HUES48 (cell line): ENCODE measurements around the gene YBX1.

Experiments
- H3K27ac ChIP-seq: one replicate; pipeline ENCODE4 v1.7.0; 2013; ENCODE audit warnings: low read depth, low read length, inconsistent platforms
- H3K27me3 ChIP-seq: 2 replicates; pipeline ENCODE4 v1.6.1; 2013; ENCODE audit warnings: mild to moderate bottlenecking, low read length; ENCODE audit not compliant: control insufficient read depth, insufficient read depth
- H3K36me3 ChIP-seq: 2 replicates; pipeline ENCODE4 v1.6.1; 2013; ENCODE audit warnings: low read length; ENCODE audit not compliant: control insufficient read depth, insufficient read depth
- H3K4me1 ChIP-seq: 2 replicates; pipeline ENCODE4 v1.6.1; 2013; ENCODE audit warnings: mild to moderate bottlenecking, low read length; ENCODE audit not compliant: control insufficient read depth, insufficient read depth
- H3K4me3 ChIP-seq: 2 replicates; pipeline ENCODE4 v1.5.1; 2013; ENCODE audit warnings: mild to moderate bottlenecking, low read depth, low read length
- H3K9ac ChIP-seq: 2 replicates; pipeline ENCODE4 v1.6.1; 2013; ENCODE audit warnings: mild to moderate bottlenecking, low read depth, low read length, moderate library complexity
- H3K9me3 ChIP-seq: 2 replicates; pipeline ENCODE4 v1.6.1; 2013; ENCODE audit warnings: low read length; ENCODE audit not compliant: control insufficient read depth, insufficient read depth

YBX1 gene

DNA sequence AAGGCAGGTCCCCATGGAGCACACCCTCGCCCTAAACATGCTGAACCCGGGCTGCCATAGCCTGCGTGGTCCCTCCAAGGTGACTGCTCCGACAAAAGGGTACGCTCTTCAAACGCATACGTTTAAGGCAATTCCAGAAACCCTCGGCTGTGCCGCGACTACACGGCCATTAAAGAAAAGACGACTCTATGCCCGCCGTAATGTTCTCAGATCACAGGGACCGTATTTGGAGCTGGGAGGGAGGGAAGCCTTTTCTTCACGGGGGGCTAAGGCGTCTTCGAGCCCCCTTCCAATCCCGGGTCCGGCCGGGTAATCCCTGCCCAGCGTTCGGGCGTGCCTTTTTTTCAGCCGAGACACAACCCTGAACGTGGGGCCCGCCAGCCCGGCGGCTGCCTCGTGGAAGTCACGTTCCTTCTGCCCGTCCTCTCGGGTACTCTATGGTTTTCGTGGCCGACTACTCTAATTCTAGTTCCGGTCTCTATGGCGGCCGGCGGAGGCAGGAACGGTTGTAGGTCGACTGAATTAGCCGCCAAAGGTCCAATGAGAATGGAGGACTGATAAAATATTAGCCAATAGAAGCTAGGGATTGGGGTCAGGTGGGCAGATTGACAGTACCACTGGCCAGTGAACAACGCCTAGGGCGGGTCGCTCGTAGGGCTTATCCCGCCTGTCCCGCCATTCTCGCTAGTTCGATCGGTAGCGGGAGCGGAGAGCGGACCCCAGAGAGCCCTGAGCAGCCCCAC is at the start of gene YBX1:
Gene YBX1, plus strand, starts transcription at position 678 of the 743 bp plus-strand sequence. CDS start 148 bp downstream, outside the sequence.
- peak within 1 kb of the TSS; percentile 94 for H3K27ac ChIP-seq
- peak within 1 kb of the TSS; percentile 95 for H3K9ac ChIP-seq
- H3K4me3 ChIP-seq, result peak within 1 kb of the TSS; percentile 89
- peaks cover 36% of the 10 kb centered on the region for H3K36me3 ChIP-seq
- peaks cover 20% of the 10 kb centered on the region for H3K4me1 ChIP-seq
- no peaks in the 10 kb centered on the region for H3K27me3 ChIP-seq
- no peaks in the 10 kb centered on the region for H3K9me3 ChIP-seq

DNA sequence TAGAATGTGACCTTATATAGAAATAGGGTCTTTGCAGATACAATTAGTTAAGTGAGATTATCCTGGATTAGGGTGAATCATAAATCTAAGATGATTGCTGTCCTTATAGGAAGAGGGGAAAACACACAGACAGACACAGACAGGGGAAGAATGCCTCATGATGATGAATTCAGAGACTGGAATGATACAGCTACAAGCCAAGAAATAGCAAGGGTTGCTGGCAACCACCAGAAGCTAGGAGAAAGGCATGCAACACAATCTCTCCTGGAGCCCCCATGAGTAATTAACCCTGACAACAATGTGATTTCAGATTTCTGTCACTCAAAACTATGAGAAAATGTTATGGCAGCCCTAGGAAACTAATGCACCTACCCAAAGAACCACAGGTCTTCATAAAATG is 43.1 kb upstream of the YBX1 start:
- H3K36me3 ChIP-seq, result no peaks in the 10 kb centered on the region
- H3K4me3 ChIP-seq, result no peak overlapping the region
- no peaks in the 10 kb centered on the region for H3K9me3 ChIP-seq
- no peaks in the 10 kb centered on the region for H3K4me1 ChIP-seq
- H3K9ac ChIP-seq, result no peak overlapping the region
- H3K27ac ChIP-seq, result no peak overlapping the region
- H3K27me3 ChIP-seq, result no peaks in the 10 kb centered on the region

DNA sequence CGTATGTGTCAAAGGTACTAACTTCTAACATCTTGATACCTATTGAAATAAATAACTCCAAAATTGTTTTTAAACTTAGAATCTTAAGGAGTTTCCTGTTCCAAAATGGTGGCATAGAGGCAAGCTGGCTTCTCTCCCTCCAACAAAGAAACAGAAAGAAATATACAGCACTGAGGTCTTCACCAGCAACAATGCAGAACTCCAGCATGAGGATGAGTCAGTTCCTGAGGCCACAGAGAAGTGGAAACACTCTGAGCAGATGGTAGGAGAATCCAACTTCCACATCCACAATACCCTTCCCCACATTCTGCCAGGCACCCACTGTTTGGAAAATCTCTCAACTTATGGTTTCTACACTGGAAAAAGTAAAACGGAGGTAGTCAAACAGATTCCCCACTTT is 36.2 kb upstream of the YBX1 start:
- no peak overlapping the region for H3K27ac ChIP-seq

DNA sequence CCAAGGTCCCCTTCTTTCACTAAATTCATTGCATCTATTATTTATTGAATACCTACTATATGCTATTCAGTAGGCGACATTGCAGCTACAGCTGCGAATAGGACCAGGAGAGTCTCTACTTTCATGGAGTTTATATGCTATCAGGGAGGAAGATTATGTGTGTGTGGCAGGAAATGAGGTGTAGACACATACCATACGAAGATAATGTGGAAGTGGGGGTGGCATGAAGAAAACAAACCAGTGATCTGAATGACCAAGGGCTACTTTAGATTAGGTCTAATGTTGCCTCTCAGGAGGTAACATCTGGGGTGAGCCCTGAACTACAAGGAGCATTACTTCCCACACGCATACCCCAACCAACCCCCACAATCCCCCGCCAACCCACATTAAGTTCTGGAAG is 25.0 kb upstream of the YBX1 start:
- H3K27ac ChIP-seq, result no peak overlapping the region
- no peak overlapping the region for H3K9ac ChIP-seq
- H3K4me1 ChIP-seq, result peaks cover 5% of the 10 kb centered on the region; the same call in 1 of the 2 replicates
- H3K4me3 ChIP-seq, result no peak overlapping the region
- peaks cover under 1% of the 10 kb centered on the region; the same call in 1 of the 2 replicates for H3K27me3 ChIP-seq
- H3K9me3 ChIP-seq, result no peaks in the 10 kb centered on the region
- H3K36me3 ChIP-seq, result peaks cover 25% of the 10 kb centered on the region

More for the DNA sequence above, 36.2 kb upstream of the YBX1 start:
- Histone ChIP-seq H3K9me3 (no peaks in the 10 kb centered on the region), H3K9ac (no peak overlapping the region), H3K4me1 (no peaks in the 10 kb centered on the region), H3K27me3 (no peaks in the 10 kb centered on the region), H3K4me3 (no peak overlapping the region), H3K36me3 (no peaks in the 10 kb centered on the region)

DNA sequence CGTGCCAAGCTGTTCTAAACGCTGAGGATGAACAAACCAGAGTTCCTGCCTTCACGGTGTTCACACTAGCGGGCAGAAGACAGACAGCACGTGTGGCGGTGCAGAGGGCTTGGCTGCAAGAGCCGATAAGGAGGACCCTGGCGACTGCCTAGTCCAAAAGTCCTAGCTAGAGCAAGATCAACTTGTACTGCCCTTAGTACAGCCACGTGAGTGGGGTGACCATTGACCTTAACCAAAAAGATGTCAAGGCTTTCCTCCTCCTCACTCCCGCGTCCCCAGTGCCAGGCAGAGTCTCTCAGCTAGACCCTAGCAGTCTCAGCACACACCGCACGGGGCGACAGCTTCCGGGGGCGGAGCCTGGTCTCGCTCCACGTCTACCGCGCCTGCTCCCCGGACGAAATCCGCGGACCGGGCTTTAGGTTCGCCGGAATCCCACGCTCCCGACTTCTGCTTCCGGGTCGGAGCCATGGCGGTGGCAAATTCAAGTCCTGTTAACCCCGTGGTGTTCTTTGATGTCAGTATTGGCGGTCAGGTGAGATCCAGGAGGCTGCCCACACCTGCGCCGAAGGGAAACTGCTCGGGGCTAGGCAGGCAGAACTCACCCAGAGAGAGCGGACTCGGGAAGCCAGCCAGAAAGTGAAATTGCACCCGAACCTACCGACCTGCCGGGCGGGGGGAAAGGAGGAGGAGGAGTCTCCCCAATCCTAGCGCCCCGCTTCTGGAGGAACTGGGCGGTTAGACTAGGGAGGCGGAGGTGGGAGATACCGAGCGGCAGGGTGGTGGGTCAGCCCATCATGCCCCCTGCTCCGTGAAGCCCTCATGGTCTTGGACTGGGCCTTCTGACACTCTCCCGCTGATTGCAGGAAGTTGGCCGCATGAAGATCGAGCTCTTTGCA is 24.0 kb upstream of the YBX1 start, which contains the start of gene PPIH:
Gene PPIH, plus strand, starts transcription at position 443 of the 896 bp plus-strand sequence. Its CDS starts 24 bp downstream, at position 467.
- H3K27me3 ChIP-seq, result no peaks in the 10 kb centered on the region
- H3K36me3 ChIP-seq, result peaks cover 35% of the 10 kb centered on the region
- H3K4me1 ChIP-seq, result peaks cover 5% of the 10 kb centered on the region; the same call in 1 of the 2 replicates
- peak within 1 kb of the TSS; percentile 55 for H3K9ac ChIP-seq
- H3K9me3 ChIP-seq, result no peaks in the 10 kb centered on the region
- peak within 1 kb of the TSS; percentile 68 for H3K4me3 ChIP-seq
- peak within 1 kb of the TSS; percentile 77 for H3K27ac ChIP-seq

DNA sequence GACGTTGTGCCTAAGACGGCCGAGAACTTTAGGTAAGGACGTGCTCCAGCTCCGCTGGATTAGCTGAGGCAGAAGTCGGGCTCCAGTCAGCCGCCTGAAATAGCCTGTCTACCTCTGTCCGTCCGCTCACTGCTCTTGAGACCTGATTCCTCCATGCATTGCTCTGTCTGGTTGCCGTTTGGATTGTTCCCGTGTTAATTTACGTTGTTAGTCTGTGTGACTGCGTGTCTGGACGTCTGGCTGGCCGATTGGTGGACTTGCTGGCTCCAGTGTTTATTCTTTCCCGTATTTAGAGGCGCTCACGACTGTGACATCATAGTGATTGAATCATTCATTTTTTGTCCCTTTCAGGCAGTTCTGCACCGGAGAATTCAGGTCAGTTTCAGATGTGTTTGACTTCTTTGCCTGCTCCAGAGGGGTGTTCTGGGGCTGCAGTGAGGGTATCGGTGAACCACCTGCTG is 23.3 kb upstream of the YBX1 start:
- Histone ChIP-seq H3K36me3 (peaks cover 42% of the 10 kb centered on the region), H3K4me1 (peaks cover 5% of the 10 kb centered on the region; the same call in 1 of the 2 replicates), H3K9ac (peak overlapping the region; percentile 55), H3K4me3 (peak overlapping the region; percentile 68), H3K9me3 (no peaks in the 10 kb centered on the region), H3K27me3 (no peaks in the 10 kb centered on the region), H3K27ac (peak overlapping the region; percentile 77)

DNA sequence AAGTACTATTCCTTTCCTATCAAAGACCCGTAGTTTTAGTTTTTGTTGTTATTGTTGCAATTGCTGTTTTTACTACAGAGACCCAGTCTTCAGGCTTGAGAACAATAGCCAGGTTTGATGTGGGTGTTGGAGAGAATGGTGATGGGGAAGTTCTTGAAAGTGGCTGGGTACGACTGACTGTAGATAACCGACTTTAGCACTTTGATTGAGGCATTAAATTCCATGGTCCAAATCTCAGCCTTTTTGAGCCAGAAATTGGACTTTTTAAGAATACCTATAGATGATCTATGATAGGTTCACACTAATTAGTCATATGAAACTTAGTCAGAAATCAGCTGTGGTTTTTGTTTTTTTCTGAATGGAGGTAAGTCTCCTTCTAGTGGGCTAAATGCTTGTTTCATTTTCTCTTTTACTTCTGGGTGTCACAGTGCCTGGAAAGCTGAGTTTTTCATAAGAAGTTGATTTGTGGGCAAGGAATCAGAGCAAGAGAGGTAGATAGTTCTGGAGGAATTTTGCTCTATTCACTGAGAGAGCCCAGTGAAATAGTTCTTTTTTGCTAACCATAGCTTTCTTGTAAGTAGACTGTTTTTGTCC is 21.2 kb upstream of the YBX1 start:
- no peaks in the 10 kb centered on the region for H3K9me3 ChIP-seq
- H3K36me3 ChIP-seq, result peaks cover 62% of the 10 kb centered on the region
- no peaks in the 10 kb centered on the region for H3K27me3 ChIP-seq
- H3K4me1 ChIP-seq, result peaks cover 5% of the 10 kb centered on the region; the same call in 1 of the 2 replicates
- H3K4me3 ChIP-seq, result no peak overlapping the region
- no peak overlapping the region for H3K27ac ChIP-seq
- H3K9ac ChIP-seq, result no peak overlapping the region

DNA sequence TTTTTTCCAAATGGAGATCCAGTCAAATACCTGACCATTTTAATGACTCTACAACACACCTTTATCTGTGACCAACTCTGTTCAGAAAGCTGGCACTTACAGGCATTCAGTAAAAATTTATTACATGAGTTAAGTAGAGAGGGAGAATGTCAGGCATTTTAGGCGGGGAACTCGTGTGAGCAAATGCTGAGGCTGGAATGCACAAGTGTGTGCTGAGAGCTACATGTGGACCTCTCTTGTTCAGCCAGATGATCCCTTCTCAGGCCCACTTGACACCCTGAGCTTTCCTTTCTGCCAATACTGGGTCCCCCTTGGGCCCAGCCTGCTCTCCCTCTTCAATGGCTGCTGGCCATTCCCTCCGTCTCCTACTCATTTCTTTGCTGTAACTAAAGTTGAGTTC is 12.3 kb upstream of the YBX1 start:
- H3K9ac ChIP-seq, result no peak overlapping the region
- no peaks in the 10 kb centered on the region for H3K9me3 ChIP-seq
- no peaks in the 10 kb centered on the region for H3K27me3 ChIP-seq
- H3K4me3 ChIP-seq, result no peak overlapping the region
- H3K27ac ChIP-seq, result no peak overlapping the region
- no peaks in the 10 kb centered on the region for H3K4me1 ChIP-seq
- peaks cover 79% of the 10 kb centered on the region for H3K36me3 ChIP-seq

DNA sequence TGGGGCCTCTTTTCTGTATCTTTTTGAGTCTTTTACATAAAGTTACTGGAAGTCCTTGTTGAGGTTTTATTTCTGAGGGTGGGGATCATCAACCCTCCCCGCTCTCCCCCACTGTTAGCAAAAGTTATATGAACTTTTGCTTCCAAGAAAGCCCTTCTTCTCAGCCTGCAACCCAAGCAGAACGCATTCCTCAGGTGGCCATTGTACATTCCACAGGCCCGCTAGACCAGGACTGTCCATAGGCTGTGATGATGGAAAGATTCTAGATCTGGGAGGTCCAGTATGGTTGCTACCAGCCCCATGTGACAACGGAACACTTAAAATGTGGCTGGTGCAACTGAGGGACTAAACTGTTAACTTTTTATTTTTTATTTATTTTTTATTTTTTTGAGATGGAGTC is 11.8 kb upstream of the YBX1 start:
- Histone ChIP-seq H3K4me1 (no peaks in the 10 kb centered on the region), H3K27ac (no peak overlapping the region), H3K27me3 (no peaks in the 10 kb centered on the region), H3K36me3 (peaks cover 80% of the 10 kb centered on the region), H3K9me3 (no peaks in the 10 kb centered on the region), H3K9ac (no peak overlapping the region), H3K4me3 (no peak overlapping the region)

DNA sequence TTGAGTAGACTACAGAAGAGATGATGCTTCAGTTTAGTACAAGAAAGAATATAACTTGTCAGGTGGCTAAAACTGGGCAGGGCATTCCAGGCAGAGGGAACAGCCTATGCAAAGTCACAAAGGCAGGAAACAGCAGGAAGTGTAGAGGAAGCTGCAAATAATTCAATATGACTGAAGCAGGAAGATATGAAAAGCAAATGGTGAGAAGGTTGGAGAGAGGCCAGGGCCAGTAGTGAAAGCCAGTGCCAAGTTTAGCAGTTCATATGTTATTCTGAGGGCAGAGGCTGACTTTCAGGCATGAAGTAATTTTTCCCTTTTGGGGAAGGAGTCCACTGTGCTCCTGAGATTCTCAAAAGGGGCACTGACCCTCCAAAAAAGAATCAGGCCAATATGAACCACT is 8.0 kb upstream of the YBX1 start:
- Histone ChIP-seq H3K4me1 (no peaks in the 10 kb centered on the region), H3K36me3 (peaks cover 55% of the 10 kb centered on the region), H3K27ac (no peak overlapping the region)

More for the DNA sequence above, 8.0 kb upstream of the YBX1 start:
- Histone ChIP-seq H3K4me3 (no peak overlapping the region), H3K9ac (no peak overlapping the region), H3K9me3 (no peaks in the 10 kb centered on the region), H3K27me3 (no peaks in the 10 kb centered on the region)
